WERI-Rb-1 (cell line): ENCODE data around the gene RANGAP1.

Experiments used
- DNase-seq: peaks from one replicate; pipeline ENCODE4 v3.0.0-alpha.2; 2020
- H3K27ac ChIP-seq: fragments of 250-450 bp; sonication (Bioruptor Pico); 2 replicates; pipeline ENCODE4 v1.5.1; 2020; ENCODE audit warnings: mild to moderate bottlenecking, moderate library complexity
- H3K27me3 ChIP-seq: fragments of 250-450 bp; sonication (Bioruptor Pico); 2 replicates; pipeline ENCODE4 v1.5.1; 2021; ENCODE audit warnings: mild to moderate bottlenecking, low read depth, moderate library complexity; ENCODE audit not compliant: insufficient read depth, severe bottlenecking
- H3K36me3 ChIP-seq: fragments of 250-450 bp; sonication (Bioruptor Pico); 2 replicates; pipeline ENCODE4 v1.5.1; 2020; ENCODE audit warnings: mild to moderate bottlenecking, moderate library complexity
- H3K4me3 ChIP-seq: 2 replicates; pipeline ENCODE4 v1.5.1; 2011; ENCODE audit warnings: low read depth, mild to moderate bottlenecking, control low read depth, low read length
- H3K9me3 ChIP-seq: fragments of 250-450 bp; sonication (Bioruptor Pico); 2 replicates; pipeline ENCODE4 v1.5.1; 2021; ENCODE audit warnings: mild to moderate bottlenecking, moderate library complexity; ENCODE audit not compliant: severe bottlenecking
- TF ChIP-seq, protein P1 (sequence below): IDR thresholded peaks from 2 replicates; pipeline ENCODE4 v1.5.1; 2011; ENCODE audit warnings: low read depth, mild to moderate bottlenecking, control low read depth, inconsistent platforms, low read length

Gene RANGAP1

DNA sequence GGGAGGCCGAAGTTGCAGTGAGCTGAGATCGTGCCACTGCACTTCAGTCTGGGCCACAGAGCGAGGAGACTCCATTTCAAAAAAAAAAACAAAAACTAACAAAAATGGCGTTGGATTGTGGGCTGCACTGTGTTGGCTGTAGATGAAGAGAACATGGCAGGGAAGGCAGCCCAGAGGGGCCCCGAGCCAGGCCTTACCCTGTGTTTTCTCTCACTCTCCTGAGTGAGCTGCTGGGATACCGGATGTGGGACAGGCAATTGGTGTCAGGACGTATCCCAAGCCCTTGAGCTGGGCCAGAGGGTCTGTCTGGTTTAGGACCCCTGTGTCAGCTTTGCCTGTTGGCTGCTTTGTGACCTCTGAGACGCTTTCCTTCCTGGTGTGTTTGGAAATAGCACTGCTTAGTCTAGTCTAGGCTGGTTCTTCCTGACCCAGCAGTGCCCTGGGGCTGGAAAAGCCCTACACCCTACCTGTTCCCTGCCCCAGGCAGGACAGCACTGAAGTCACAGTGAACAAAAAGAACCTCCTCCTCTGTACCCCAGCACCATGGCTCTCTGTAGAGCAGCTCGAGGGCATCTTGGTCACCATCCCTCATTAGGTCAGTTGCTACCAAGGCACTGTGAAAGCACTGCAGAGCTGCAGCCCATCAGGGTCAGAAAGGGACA is 63.0 kb downstream of the RANGAP1 start:
- Histone ChIP-seq H3K4me3 (no peak overlapping the region), H3K27ac (no peak overlapping the region), H3K9me3 (no peaks in the 10 kb centered on the region), H3K36me3 (peaks cover 69% of the 10 kb centered on the region), H3K27me3 (no peaks in the 10 kb centered on the region)
- DNase-seq = no peak
- TF ChIP-seq, protein P1, sequence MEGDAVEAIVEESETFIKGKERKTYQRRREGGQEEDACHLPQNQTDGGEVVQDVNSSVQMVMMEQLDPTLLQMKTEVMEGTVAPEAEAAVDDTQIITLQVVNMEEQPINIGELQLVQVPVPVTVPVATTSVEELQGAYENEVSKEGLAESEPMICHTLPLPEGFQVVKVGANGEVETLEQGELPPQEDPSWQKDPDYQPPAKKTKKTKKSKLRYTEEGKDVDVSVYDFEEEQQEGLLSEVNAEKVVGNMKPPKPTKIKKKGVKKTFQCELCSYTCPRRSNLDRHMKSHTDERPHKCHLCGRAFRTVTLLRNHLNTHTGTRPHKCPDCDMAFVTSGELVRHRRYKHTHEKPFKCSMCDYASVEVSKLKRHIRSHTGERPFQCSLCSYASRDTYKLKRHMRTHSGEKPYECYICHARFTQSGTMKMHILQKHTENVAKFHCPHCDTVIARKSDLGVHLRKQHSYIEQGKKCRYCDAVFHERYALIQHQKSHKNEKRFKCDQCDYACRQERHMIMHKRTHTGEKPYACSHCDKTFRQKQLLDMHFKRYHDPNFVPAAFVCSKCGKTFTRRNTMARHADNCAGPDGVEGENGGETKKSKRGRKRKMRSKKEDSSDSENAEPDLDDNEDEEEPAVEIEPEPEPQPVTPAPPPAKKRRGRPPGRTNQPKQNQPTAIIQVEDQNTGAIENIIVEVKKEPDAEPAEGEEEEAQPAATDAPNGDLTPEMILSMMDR = no peak

GRCh38 chr22:41217553-41218157 is 68.3 kb downstream of the RANGAP1 start:
- Histone ChIP-seq H3K4me3 (no peak overlapping the region), H3K36me3 (peaks cover 64% of the 10 kb centered on the region), H3K9me3 (peaks cover 15% of the 10 kb centered on the region), H3K27me3 (no peaks in the 10 kb centered on the region), H3K27ac (peak overlapping the region; percentile 40)
- DNase-seq = peak; percentile 61
- TF ChIP-seq, protein P1 = no peak

DNA sequence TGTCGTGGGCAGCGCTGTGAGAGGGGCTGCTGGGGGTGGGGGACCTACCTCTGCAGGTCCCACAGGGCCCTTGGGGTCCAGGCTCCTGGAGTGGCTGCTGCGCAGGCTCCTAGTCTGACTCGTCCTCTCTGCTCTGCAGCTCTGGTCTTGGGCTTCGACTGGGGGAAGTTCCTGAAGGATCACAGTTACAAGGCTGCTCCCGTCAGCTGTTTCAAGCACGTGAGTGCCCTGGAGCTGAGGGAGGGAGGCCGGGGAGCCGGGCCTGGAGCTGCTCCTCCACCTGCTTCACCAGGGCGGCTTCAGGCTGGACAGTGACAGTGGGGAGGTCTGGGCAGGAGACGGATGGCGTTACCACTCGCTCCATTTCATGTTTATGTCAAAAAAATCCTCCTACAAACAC is 69.0 kb downstream of the RANGAP1 start:
- no peak for DNase-seq
- TF ChIP-seq, protein P1 = no peak
- Histone ChIP-seq H3K36me3 (peaks cover 65% of the 10 kb centered on the region), H3K9me3 (peaks cover 15% of the 10 kb centered on the region), H3K4me3 (no peak overlapping the region), H3K27me3 (no peaks in the 10 kb centered on the region), H3K27ac (peak overlapping the region; percentile 40; the same call in 1 of the 2 replicates)

DNA sequence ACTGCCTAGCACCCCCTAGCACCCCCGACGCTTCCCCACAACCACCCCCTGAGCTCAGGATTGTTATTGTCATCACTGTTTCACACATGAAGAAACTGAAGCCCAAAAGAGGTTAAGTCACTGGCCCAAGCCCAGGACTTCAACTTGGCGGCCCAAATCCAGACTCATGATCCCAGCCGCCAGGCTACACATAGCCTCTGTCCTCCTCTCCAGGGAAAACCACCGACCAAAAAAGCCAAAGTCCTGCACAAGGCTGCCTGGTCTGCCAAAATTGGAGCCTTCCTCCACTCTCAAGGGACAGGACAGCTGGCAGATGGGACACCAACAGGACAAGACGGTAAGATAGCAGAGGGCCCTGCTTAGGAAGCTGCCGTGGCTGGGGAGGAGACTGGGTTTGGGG is 70.1 kb downstream of the RANGAP1 start:
- no peak overlapping the region for H3K27ac ChIP-seq
- H3K27me3 ChIP-seq = no peaks in the 10 kb centered on the region
- TF ChIP-seq, protein P1 = no peak
- H3K36me3 ChIP-seq = peaks cover 55% of the 10 kb centered on the region
- H3K4me3 ChIP-seq = no peak overlapping the region
- peaks cover 15% of the 10 kb centered on the region for H3K9me3 ChIP-seq
- no peak for DNase-seq

GRCh38 chr22:41215409-41215808 is 70.6 kb downstream of the RANGAP1 start:
- DNase-seq = no peak
- Histone ChIP-seq H3K36me3 (peaks cover 56% of the 10 kb centered on the region), H3K27me3 (no peaks in the 10 kb centered on the region), H3K9me3 (peaks cover 15% of the 10 kb centered on the region), H3K27ac (no peak overlapping the region), H3K4me3 (no peak overlapping the region)
- TF ChIP-seq, protein P1 = no peak

GRCh38 chr22:41206719-41207118 is 79.3 kb downstream of the RANGAP1 start:
- no peak for DNase-seq
- Histone ChIP-seq H3K27ac (no peak overlapping the region), H3K9me3 (no peaks in the 10 kb centered on the region), H3K4me3 (no peak overlapping the region), H3K27me3 (no peaks in the 10 kb centered on the region), H3K36me3 (peaks cover 21% of the 10 kb centered on the region)
- TF ChIP-seq, protein P1 = no peak
